Panc1 (cell line): ENCODE data around the gene NDUFV3.
"Not testable (repeated sequence)": the region's sequence is repeated elsewhere in the genome, so short reads cannot be mapped to it uniquely, and the experiment has no call there.

ENCODE experiments used
- POLR2AphosphoS5 ChIP-seq: IDR thresholded peaks from 2 replicates; pipeline ENCODE4 v1.6.1; 2012; ENCODE audit warnings: mild to moderate bottlenecking, low read depth, low read length, moderate library complexity
- SIN3A ChIP-seq: IDR thresholded peaks from 2 replicates; pipeline ENCODE4 v1.6.1; 2012; ENCODE audit warnings: low read depth, mild to moderate bottlenecking, low read length, moderate library complexity, borderline replicate concordance; ENCODE audit not compliant: insufficient read depth
- TCF7L2 ChIP-seq: IDR thresholded peaks from 2 replicates; pipeline ENCODE4 v1.6.1; 2011; ENCODE audit warnings: mild to moderate bottlenecking, low read depth, low read length, inconsistent platforms
- TF ChIP-seq, protein P1 (sequence below): fragments of 450-650 bp; IDR thresholded peaks from 2 replicates; pipeline ENCODE4 v1.5.1; 2017; ENCODE audit warnings: mild to moderate bottlenecking
- TF ChIP-seq, protein P2 (sequence below), 2 experiments: IDR thresholded peaks; 2 replicates each; pipeline ENCODE4 v1.6.1; 2011 to 2012; ENCODE audit warnings: low read depth in 2 of 2, control low read depth in 1 of 2, low read length in 1 of 2, mild to moderate bottlenecking in 1 of 2, moderate library complexity in 1 of 2; ENCODE audit not compliant: insufficient read depth in 1 of 2

DNA sequence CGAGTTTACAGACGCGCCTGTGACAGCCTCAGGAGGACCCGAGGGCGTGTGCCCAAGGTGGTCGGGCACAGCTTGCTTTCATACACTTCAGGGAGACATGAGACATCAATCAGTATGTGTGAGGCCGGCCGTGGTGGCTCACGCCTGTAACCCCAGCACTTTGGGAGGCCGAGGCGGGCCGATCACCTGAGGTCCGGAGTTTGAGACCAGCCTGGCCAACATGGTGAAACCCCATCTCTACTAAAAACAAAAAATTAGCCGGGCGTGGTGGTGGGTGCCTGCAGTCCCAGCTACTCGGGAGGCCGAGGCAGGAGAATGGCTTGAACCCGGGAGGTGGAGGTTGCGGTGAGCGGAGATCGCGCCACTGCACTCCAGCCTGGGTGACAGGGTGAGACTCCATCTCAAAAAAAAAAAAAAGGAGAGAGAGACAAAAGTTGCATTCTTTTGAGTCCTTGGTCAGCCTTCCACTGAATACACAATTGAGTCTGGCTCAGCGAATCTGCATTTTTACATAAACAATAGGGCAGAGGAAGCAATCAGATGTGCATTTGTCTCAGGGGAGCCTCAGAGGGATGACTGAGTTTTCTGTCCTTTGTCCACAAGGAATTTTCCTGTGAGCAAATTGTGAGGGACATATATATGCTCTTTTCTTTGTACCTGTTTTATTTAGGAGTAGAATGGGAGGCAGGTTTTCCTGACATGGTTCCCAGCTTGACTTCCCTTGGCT lies 34.5 kb downstream of the NDUFV3 start:
- not testable (repeated sequence) for TF ChIP-seq POLR2AphosphoS5, SIN3A, TCF7L2
- TF ChIP-seq, protein P1, sequence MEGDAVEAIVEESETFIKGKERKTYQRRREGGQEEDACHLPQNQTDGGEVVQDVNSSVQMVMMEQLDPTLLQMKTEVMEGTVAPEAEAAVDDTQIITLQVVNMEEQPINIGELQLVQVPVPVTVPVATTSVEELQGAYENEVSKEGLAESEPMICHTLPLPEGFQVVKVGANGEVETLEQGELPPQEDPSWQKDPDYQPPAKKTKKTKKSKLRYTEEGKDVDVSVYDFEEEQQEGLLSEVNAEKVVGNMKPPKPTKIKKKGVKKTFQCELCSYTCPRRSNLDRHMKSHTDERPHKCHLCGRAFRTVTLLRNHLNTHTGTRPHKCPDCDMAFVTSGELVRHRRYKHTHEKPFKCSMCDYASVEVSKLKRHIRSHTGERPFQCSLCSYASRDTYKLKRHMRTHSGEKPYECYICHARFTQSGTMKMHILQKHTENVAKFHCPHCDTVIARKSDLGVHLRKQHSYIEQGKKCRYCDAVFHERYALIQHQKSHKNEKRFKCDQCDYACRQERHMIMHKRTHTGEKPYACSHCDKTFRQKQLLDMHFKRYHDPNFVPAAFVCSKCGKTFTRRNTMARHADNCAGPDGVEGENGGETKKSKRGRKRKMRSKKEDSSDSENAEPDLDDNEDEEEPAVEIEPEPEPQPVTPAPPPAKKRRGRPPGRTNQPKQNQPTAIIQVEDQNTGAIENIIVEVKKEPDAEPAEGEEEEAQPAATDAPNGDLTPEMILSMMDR, result not testable (repeated sequence)
- TF ChIP-seq, protein P2, sequence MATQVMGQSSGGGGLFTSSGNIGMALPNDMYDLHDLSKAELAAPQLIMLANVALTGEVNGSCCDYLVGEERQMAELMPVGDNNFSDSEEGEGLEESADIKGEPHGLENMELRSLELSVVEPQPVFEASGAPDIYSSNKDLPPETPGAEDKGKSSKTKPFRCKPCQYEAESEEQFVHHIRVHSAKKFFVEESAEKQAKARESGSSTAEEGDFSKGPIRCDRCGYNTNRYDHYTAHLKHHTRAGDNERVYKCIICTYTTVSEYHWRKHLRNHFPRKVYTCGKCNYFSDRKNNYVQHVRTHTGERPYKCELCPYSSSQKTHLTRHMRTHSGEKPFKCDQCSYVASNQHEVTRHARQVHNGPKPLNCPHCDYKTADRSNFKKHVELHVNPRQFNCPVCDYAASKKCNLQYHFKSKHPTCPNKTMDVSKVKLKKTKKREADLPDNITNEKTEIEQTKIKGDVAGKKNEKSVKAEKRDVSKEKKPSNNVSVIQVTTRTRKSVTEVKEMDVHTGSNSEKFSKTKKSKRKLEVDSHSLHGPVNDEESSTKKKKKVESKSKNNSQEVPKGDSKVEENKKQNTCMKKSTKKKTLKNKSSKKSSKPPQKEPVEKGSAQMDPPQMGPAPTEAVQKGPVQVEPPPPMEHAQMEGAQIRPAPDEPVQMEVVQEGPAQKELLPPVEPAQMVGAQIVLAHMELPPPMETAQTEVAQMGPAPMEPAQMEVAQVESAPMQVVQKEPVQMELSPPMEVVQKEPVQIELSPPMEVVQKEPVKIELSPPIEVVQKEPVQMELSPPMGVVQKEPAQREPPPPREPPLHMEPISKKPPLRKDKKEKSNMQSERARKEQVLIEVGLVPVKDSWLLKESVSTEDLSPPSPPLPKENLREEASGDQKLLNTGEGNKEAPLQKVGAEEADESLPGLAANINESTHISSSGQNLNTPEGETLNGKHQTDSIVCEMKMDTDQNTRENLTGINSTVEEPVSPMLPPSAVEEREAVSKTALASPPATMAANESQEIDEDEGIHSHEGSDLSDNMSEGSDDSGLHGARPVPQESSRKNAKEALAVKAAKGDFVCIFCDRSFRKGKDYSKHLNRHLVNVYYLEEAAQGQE (IDR thresholded peaks at IDR 0.05; ENCODE audit: insufficient read depth in 1 of 2, low read depth in 2 of 2, low read length in 1 of 2), result not testable (repeated sequence)
